HUDEP-2 (cell line): ENCODE data around the gene CD59.
"Not testable (repeated sequence)": the region's sequence is repeated elsewhere in the genome, so short reads cannot be mapped to it uniquely, and the experiment has no call there.

Experiments
- DNase-seq, 76 experiments: peaks; one replicate each; lab custom pipeline; 2025; ENCODE audit not compliant: unreplicated experiment in 76 of 76; lab: John Stamatoyannopoulos, UW

The CD59 gene

GRCh38 chr11:33747979-33748378 lies 11.8 kb upstream of the CD59 start:
- no peak for DNase-seq

- no peak for DNase-seq
Observed at GRCh38 chr11:33743291-33743690, 7.1 kb upstream of the CD59 start.

GRCh38 chr11:33742249-33742851 lies 6.1 kb upstream of the CD59 start:
- peak in 4 of 76 experiments; percentile 1 to 39 (median 8) for DNase-seq

GRCh38 chr11:33741806-33742205 lies 5.6 kb upstream of the CD59 start:
- DNase-seq = no peak

- DNase-seq = peak in 71 of 76 experiments; percentile 27 to 87 (median 65)
Observed at GRCh38 chr11:33737362-33737821, 1.2 kb upstream of the CD59 start.

- DNase-seq = peak in 13 of 76 experiments; percentile 5 to 45 (median 27)
Observed at GRCh38 chr11:33735271-33736147, 714 bp downstream of the CD59 start.

DNA sequence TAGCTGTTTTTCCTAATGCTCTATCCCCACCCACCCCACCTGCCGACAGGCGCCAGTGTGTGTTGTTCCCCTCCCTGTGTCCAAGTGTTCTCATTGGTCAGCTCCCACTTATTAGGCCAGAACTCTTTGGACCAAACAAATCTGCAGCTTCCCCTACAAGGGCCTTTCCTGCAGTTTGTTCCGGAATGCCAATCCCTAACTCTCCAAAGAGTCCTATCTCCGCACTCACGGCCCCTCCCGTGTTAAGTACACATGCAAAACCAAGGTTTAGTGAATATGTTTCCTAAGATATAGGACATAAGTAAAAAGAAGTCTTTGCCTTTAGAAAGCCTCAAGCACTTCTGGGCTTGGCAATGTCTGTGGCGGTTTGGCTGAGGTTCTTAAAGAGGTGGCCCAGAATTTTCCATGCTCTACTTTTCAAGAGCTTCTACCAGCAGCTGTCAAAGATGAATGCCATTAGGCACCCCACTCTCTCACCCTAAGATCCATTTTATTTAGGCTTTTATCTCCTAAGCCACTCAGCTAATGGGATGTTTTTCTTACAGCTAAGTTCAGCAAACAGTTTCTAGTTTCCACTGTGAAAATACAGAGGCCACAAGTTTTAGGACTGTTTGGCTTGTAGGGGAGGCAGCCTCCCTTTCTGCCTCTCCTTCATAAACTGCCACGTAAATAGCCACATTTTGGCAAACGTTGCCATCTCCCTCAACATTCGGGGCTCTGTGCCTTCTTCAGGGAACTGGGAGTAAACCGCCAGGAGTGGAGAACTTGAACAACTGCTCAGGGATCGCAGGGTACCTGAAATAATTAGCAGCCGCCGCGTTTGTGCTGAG lies 1.6 kb downstream of the CD59 start:
- peak in 7 of 76 experiments; percentile 4 to 19 (median 10) for DNase-seq

DNA sequence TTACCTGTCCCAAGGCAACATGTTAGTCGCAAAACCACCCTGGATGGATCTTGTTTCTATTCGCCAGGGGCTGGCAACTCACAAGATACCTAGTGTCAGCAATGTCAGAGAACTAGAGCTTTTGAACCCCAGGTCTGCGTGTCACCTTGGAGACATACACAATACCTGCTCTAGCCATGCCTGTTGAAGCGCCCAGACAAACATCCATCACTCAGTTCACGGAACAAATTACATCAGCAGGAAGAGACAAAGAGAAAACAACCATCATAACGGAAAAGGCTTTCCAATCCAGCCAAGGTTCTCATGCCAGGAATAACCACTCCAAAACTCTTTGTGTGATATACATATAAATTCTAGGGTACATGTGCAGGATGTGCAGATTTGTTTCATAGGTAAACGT lies 2.2 kb downstream of the CD59 start:
- DNase-seq = no peak

GRCh38 chr11:33731723-33732531 lies 4.3 kb downstream of the CD59 start:
- peak in 2 of 76 experiments; percentile 5 to 21 for DNase-seq

- DNase-seq = peak in 40 of 76 experiments; percentile 10 to 65 (median 29)
Observed at GRCh38 chr11:33730716-33731115, 5.5 kb downstream of the CD59 start.

DNA sequence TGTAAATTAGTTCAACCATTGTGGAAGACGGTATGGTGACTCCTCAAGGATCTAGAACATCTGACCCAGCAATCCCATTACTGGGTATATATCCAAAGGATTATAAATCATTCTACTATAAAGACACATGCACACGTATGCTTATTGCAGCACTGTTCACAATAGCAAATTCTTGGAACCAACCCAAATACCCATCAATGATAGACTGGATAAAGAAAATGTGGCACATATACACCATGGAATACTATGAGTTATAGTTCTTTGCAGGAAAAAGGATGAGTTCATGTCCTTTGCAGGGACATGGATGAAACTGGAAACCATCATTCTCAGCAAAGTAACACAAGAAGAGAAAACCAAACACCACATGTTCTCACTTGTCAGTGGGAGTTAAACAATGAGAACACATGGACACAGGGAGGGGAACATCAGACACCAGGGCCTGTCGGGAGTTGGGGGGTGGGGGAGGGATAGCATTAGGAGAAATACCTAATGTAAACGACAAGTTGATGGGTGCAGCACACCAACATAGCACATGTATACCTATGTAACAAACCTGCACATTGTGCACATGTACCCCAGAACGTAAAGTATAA lies 7.1 kb downstream of the CD59 start:
- not testable (repeated sequence) for DNase-seq

DNA sequence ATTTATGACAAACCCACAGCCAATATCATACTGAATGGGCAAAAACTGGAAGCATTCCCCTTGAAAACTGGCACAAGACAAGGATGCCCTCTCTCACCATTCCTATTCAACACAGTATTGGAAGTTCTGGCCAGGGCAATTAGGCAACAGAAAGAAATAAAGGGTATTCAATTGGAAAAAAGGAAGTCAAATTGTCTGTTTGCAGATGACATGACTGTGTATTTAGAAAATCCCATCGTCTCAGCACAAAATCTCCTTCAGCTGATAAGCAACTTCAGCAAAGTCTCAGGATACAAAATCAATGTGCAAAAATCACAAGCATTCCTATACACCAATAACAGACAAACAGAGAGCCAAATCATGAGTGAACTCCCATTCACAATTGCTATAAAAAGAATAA lies 8.7 kb downstream of the CD59 start:
- DNase-seq = not testable (repeated sequence)

GRCh38 chr11:33725496-33725895 lies 10.7 kb downstream of the CD59 start:
- DNase-seq = no peak

DNA sequence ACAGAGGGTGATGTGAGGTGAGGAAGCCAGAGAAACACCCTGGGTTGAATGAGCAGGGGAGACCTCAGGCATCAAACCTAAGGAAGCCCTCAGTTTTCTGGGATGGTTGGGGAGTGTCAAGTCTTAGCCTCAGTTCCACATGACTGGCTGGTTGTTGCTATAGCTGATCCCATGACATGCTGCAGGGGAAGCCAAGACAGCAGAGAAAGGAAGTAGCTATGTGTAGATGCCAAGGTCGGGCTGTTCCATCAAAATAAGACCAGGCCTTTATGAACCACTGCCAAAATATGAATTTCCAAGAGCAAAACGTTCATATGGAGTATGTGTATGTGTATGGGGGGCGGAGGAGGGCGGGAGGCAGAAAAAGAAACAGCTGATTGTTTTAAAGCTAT lies 11.6 kb downstream of the CD59 start:
- DNase-seq = peak in 6 of 76 experiments; percentile 7 to 37 (median 28)

DNA sequence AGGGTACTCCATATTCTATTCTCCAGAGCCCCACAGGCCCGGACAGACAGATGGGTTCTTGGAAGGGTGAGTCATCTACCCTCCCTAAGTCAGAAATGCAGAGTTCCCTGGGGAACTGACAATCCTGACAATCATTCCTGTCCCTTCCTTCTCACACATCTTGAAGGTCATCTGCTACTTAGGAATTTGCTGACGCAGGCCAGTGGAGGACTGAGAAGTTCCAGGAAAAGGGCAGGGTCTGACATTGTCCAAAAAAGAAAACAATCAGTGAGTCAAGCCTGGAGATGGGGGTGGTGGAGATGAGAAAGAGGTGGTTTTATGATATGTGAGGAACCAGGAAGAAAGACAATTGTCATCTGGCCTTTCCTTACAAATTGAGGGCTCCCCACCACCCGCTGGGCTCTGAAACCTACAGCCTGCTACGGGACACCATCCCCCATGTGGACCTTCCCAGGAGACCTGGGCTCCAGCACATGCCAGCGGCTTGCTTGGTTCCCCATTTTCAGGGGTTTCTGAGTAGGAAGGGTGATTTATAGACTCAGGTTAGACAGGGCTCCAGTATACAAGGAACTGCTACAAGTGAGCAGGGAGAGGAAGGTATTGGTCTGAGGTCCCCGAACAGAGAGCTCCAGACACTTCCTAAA lies 12.9 kb downstream of the CD59 start:
- peak in 1 of 76 experiments; percentile 30 for DNase-seq

DNA sequence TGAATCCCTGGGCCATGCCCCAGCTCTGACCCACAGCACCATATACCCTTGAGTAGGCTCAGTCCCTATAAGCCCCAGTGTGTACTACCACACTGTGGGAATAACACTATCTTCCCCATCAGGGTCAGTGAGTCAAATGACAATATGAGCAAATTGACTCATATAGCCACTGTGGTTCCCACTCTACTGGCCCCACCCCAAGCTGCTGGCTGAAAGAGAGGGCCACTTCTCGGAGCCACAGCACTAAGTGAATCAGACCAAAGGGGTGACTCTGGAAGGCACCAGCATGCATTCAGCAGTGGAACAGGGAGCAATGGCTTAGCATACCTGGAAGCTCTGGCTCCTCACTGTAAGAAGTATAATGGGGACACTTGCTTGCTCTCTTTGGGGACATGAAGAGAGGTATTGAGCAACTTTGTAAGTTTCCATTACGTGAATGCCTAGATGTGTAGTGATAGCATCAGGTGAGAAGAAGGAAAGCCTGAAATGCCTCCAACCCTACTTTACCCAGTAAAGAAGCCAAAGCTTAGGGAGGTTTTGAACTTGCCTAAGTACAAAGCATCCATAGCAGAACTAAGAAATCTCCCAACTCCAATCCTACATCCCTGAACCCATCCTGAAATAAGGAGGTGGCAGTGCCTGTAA lies 13.5 kb downstream of the CD59 start:
- DNase-seq = peak in 46 of 76 experiments; percentile 14 to 64 (median 38)

DNA sequence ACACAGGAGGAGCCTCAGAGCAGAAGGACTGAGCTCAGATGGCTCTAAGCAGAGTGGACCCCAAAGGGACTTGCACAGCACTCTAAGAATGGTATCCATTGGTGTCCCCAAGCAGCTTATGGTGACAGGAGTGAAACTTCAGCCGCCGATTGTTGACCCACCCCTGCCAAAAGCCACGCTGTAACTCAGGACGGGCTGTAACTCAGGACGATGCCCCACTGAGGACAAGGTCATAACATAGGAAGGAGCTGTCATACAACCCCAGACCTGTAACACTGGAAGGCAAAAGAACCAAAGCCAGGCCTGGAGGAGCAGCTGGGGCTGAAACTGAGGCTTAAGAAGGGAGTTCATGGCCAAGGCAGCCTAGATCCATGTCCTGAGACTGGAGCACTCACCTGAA lies 14.2 kb downstream of the CD59 start:
- no peak for DNase-seq

DNA sequence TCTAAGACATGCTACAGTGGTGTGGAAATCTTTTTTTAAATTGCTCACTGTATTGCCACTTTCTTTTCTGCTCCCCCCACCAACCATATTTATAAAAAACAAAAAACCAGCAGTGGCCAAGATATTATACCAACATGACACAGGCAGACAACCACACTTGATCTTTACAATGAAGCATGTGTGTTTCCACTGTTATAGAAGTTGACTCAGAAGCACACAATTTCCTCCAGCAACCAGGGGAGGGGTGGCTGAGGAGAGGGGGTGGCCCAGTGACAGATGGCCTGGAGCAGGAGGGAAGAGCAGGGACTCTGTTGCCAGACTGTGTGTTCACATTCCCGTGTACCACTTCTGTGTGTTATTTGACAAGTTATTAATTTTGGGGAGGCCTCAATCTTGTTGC lies 14.8 kb downstream of the CD59 start:
- DNase-seq = no peak

DNA sequence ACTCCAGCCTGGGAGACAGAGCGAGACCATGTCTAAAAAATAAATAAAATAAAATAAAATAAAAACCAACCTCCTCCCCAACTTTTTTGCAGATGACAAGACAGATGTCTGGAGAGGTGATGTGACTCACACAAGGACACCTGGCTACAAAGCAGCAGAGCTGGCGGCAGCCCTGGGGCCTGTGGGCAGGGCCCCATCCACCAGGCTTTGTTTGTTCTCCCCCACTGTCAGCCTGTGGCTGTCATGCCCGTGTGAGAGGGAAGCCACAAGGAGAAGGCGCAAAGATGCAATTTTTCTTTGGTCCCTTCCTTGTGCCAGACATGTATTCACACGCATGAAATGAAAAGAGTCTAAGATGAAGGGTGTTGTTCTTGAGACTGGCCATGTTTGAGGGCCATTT lies 16.6 kb downstream of the CD59 start:
- no peak for DNase-seq
